ENCODE measurements around the gene ADAM33. TPM values are rescaled to one million over a fixed set of nuclear protein-coding genes. Genes with fewer than 3 reads are reported as not detected.
A peak's percentile ranks its signal among the peaks of the same experiment; 100 is the strongest.

The ADAM33 gene, protein sequence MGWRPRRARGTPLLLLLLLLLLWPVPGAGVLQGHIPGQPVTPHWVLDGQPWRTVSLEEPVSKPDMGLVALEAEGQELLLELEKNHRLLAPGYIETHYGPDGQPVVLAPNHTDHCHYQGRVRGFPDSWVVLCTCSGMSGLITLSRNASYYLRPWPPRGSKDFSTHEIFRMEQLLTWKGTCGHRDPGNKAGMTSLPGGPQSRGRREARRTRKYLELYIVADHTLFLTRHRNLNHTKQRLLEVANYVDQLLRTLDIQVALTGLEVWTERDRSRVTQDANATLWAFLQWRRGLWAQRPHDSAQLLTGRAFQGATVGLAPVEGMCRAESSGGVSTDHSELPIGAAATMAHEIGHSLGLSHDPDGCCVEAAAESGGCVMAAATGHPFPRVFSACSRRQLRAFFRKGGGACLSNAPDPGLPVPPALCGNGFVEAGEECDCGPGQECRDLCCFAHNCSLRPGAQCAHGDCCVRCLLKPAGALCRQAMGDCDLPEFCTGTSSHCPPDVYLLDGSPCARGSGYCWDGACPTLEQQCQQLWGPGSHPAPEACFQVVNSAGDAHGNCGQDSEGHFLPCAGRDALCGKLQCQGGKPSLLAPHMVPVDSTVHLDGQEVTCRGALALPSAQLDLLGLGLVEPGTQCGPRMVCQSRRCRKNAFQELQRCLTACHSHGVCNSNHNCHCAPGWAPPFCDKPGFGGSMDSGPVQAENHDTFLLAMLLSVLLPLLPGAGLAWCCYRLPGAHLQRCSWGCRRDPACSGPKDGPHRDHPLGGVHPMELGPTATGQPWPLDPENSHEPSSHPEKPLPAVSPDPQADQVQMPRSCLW
- total RNA-seq (2014; rRNA removed; shearing (Covaris generic)): not detected in 2 replicates
- not detected in 2 replicates for polyA plus RNA-seq (2015; cell fraction: cytosol; rRNA removed)
- polyA plus RNA-seq (2015; cell fraction: nucleus; rRNA removed): 0.10 TPM in 1 of 2 replicates, not detected in the other

DNA sequence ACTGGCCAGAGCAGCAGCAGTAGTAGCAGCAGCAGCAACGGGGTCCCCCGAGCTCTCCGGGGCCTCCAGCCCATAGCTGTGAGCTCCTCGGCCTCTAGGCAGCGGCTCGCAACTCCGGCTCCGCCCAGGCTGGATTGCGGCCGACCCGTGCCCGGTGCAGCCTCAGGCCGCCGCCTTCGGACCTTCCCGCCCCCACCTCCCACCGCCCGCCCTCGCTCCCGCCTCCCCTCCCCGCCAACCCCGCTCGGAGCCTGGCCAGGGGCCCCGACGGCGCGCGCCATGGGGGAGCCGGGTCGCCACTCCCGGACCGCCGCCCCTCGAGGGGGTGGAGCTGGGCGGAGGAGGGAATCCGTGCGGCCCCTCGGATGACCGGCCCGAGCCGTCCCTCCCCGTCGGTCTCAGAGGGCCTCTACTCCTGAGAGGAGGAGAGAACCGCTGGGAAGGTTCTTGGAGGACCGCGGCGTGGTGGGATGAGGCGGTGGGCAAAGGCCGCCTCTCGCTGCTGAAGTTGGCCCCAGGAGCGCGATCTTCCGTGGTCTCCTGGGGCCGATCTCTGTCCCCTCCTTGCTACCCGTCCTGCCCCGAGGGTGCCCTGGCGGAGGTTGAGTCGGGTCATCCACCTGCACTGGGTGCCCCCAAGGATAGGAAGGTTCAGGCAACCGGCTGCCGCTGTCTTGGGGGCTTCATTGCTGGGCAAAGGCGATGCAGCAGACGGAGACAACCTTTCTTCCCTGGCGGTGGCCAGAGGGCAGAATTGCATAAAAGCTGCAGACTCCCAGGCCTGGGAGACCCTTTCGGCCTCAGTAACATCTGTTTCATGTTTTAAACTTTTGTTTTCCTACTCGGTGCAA, at the start of gene ADAM33:
ADAM33 (minus strand) TSS at position 80 of the 851 bp plus-strand sequence; CDS start at position 74, 6 bp downstream.
- DNase-seq (ENCODE audit: low read depth, low spot score): no peak
- in situ Hi-C loops (cut with HindIII; ENCODE audit: low pct_unique_long_range_greater_than_20kb, low sequenced_read_pairs): no loop called here

DNA sequence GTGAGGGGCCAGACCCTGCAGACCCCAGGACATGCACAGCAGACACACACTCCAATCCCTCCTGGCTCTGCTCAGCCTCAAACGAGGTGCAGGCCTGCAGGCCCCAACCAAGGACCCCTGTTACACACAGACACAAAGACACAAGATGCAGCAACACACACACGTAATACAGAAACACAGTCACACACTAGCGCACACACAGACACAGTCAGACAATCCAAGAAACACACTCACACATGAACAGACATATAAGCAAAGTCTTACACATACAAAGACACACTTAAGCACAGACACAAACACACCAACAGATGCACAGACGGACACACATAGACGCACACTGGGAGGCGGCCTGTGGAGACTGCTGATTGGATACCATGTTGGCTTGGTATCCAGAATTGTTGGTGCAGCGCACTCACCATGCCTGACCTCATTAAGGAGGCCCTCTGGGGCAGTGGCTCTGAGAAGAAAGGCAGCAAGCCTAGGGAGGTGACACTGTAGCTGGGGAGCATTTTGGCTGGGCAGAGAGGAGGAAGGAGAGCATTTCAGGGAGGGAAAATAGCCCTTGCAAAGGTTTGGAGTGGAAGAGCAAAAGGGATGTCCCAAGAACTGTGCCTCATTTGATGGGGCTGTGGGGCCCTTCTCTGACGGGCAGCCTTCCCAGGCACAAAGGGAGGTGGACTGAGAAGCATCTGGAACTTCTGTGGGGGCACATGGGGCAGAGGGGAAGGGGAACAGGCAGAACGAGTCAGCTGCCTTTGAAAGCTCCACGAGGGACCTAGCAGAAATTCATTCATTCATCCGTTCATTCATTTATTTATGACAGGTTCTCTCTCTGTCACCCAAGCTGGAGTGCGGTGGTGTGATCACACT, 49.2 kb upstream of the ADAM33 start:
- in situ Hi-C loops (cut with HindIII; ENCODE audit: low pct_unique_long_range_greater_than_20kb, low sequenced_read_pairs): no loop called here

DNA sequence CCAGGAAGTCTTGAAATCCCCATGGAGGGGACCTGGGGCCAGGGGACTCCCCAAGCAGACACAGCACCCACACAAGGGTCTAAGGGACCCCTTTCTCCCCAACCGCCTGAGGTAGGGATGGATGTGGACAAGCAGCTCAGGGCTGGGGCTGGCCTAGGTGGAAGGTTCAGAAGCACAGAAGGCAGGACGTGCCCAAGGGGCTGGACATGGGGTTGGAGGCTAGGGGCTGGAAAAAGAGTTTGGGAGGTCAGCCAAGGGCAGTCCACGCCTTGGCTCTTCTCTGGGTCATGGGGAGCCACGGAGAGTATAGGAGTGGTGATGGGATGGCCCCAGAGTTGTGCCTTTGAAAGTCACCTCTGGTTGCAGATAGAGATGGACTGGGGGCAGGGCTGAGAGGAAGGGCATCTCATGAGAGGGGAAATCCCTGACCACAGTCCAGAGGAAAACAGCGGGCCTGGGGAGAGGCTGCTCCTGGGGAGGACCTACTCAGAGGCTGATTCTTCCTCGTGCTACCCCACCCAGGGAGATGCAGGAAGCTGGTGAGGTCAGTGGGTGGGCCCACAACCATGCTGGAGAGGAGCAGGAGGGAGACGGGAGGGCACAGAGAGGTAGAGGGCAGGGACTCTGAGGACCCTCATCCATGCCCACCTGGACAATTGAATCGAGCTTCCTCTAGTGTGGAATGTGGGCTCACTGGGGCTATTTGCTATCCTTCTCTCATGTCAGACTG, 48.2 kb upstream of the ADAM33 start:
- DNase-seq (ENCODE audit: low read depth, low spot score): no peak
- in situ Hi-C loops (cut with HindIII; ENCODE audit: low pct_unique_long_range_greater_than_20kb, low sequenced_read_pairs): no loop called here

More for the DNA sequence above, 49.2 kb upstream of the ADAM33 start:
- no peak for DNase-seq (ENCODE audit: low read depth, low spot score)

- in situ Hi-C loops (cut with HindIII; ENCODE audit: low pct_unique_long_range_greater_than_20kb, low sequenced_read_pairs): no loop called here
- no peak for DNase-seq (ENCODE audit: low read depth, low spot score)
Measured at GRCh38 chr20:3729378-3729777, 47.6 kb upstream of the ADAM33 start.

GRCh38 chr20:3728876-3729275, 47.1 kb upstream of the ADAM33 start:
- no peak for DNase-seq (ENCODE audit: low read depth, low spot score)
- in situ Hi-C loops (cut with HindIII; ENCODE audit: low pct_unique_long_range_greater_than_20kb, low sequenced_read_pairs): no loop called here

- in situ Hi-C loops (cut with HindIII; ENCODE audit: low pct_unique_long_range_greater_than_20kb, low sequenced_read_pairs): no loop called here
- no peak for DNase-seq (ENCODE audit: low read depth, low spot score)
Measured at GRCh38 chr20:3728354-3728753, 46.5 kb upstream of the ADAM33 start.

- in situ Hi-C loops (cut with HindIII; ENCODE audit: low pct_unique_long_range_greater_than_20kb, low sequenced_read_pairs): no loop called here
- peak; percentile 31 for DNase-seq (ENCODE audit: low read depth, low spot score)
Measured at GRCh38 chr20:3727401-3728021, 45.7 kb upstream of the ADAM33 start.

DNA sequence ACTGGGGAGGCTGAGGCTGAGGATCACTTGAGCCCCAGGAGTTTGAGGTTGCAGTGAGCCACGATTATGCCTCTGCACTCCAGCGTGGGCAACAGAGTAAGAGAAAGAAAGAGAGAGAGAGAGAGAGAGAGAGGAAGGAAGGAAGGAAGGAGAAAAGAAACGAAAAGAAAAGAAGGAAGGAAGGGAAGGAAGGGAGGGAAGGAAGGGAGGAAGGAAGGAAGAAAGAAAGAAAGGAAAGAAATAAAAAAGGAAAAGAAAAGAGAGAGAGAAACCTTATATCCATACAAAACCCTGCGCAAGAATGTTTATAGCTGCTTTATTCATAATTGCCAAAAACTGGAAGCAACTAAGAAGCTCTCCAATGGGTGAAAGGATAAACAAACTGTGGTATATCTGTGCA, 42.5 kb upstream of the ADAM33 start:
- DNase-seq (ENCODE audit: low read depth, low spot score): no peak
- in situ Hi-C loops (cut with HindIII; ENCODE audit: low pct_unique_long_range_greater_than_20kb, low sequenced_read_pairs): no loop called here

- no peak for DNase-seq (ENCODE audit: low read depth, low spot score)
- in situ Hi-C loops (cut with HindIII; ENCODE audit: low pct_unique_long_range_greater_than_20kb, low sequenced_read_pairs): no loop called here
Measured at GRCh38 chr20:3723284-3723683, 41.5 kb upstream of the ADAM33 start.

- in situ Hi-C loops (cut with HindIII; ENCODE audit: low pct_unique_long_range_greater_than_20kb, low sequenced_read_pairs): no loop called here
- DNase-seq (ENCODE audit: low read depth, low spot score): no peak
Measured at GRCh38 chr20:3721912-3722311, 40.1 kb upstream of the ADAM33 start.

DNA sequence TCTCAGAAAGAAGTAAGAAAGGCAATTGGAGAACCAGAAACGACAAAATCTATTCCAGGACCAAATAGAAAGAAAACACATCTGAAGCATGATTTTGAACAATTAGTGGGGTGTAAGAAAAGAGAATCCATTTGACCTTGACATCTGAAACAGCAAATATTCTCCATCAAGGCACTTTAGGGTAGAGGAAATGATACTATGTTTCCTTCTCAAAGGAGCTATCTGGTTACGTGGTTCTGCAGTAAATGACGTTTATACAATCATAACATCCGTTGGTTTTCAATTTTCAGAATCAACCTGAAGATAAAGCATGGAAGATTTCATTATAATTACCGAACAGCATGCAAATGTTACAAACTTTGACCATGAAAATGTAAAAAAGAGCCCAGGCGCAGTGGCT, 38.8 kb upstream of the ADAM33 start:
- DNase-seq (ENCODE audit: low read depth, low spot score): no peak
- in situ Hi-C loops (cut with HindIII; ENCODE audit: low pct_unique_long_range_greater_than_20kb, low sequenced_read_pairs): no loop called here

GRCh38 chr20:3720068-3720467, 38.3 kb upstream of the ADAM33 start:
- in situ Hi-C loops (cut with HindIII; ENCODE audit: low pct_unique_long_range_greater_than_20kb, low sequenced_read_pairs): no loop called here
- no peak for DNase-seq (ENCODE audit: low read depth, low spot score)

GRCh38 chr20:3719046-3719445, 37.2 kb upstream of the ADAM33 start:
- in situ Hi-C loops (cut with HindIII; ENCODE audit: low pct_unique_long_range_greater_than_20kb, low sequenced_read_pairs): no loop called here
- no peak for DNase-seq (ENCODE audit: low read depth, low spot score)

DNA sequence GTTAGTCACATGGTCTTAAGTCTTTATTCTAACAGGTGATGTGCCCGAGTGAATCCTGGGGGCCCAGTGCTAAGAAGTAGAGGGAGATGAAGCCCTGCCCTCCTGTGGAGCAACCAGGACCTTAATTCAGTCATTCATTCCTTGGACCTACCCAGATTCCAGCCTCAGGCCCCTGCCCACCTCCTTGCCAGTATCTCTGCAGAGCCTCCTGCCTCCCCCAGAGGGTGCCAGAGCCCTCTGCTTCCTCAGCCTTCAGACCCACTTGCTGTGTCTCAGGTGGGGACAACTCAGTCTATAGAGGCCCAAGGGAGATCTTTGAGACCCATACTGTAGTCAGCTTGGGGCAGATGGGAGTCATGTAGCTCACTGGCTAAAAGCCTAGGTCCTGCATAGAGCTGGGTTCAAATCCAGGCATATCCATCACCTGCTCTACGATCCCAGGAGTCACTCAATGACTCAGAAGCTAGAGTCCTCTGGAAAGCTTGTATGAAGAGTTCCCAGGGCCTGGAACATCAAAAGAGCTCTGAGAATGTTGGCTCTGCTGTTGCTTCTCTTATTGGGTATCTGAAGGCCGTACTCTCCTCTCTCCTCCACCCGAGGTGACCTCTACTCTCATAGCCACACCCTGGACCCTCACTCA, 34.5 kb upstream of the ADAM33 start:
- peak; percentile 81 for DNase-seq (ENCODE audit: low read depth, low spot score)
- in situ Hi-C loops (cut with HindIII; ENCODE audit: low pct_unique_long_range_greater_than_20kb, low sequenced_read_pairs): no loop called here

DNA sequence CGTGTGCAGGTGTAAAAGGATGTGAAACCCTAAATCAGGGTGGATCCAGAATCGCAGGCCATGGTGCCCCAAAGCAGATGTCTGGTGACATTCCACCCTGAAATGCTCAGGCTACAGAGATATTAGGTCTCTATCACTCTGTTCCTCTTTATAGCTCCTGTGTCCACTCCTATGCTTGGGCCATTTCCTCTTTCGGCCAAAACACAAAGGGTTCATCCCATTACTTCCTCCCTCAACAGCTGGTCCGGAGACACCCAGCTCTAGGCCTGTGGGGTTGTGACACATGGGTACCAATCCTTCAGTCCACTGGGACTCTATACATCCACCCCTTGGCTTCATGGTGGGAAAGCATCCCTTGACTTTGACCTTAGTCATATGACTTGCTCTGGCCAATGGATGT, 32.3 kb upstream of the ADAM33 start:
- DNase-seq (ENCODE audit: low read depth, low spot score): no peak
- in situ Hi-C loops (cut with HindIII; ENCODE audit: low pct_unique_long_range_greater_than_20kb, low sequenced_read_pairs): no loop called here
